Neuronal stem cell (in vitro differentiated cells): ENCODE measurements around the gene KCNT2.

Source experiments
- DNase-seq: peaks from one replicate; pipeline ENCODE4 v3.0.0-alpha.2; 2013; ENCODE audit warnings: low spot score
- H2AFZ ChIP-seq: one replicate; pipeline ENCODE4 v1.6.1; 2013; ENCODE audit warnings: mild to moderate bottlenecking, low read length, inconsistent platforms
- H2AK5ac ChIP-seq: 2 replicates; pipeline ENCODE4 v1.6.1; 2013; ENCODE audit warnings: low read depth, mild to moderate bottlenecking, inconsistent platforms, low read length, moderate library complexity, mixed read lengths
- H2BK120ac ChIP-seq: 2 replicates; pipeline ENCODE4 v1.6.1; 2013; ENCODE audit warnings: low read depth, mild to moderate bottlenecking, inconsistent platforms, low read length, moderate library complexity, mixed read lengths
- H2BK12ac ChIP-seq: one replicate; pipeline ENCODE4 v1.6.1; 2013; ENCODE audit warnings: low read length, inconsistent platforms
- H2BK15ac ChIP-seq: 2 replicates; pipeline ENCODE4 v1.6.1; 2013; ENCODE audit warnings: mild to moderate bottlenecking, low read length, inconsistent platforms, mixed read lengths
- H2BK5ac ChIP-seq: one replicate; pipeline ENCODE4 v1.6.1; 2013; ENCODE audit warnings: inconsistent platforms, mild to moderate bottlenecking, low read length, moderate library complexity
- H3K14ac ChIP-seq: one replicate; pipeline ENCODE4 v1.6.1; 2013; ENCODE audit warnings: low read length, inconsistent platforms
- H3K18ac ChIP-seq: 2 replicates; pipeline ENCODE4 v1.6.1; 2013; ENCODE audit warnings: low read length, inconsistent platforms
- H3K23ac ChIP-seq: 2 replicates; pipeline ENCODE4 v1.6.1; 2013; ENCODE audit warnings: low read depth, mild to moderate bottlenecking, mixed read lengths, low read length, inconsistent platforms; ENCODE audit not compliant: poor library complexity
- H3K27ac ChIP-seq: replicated peaks from 3 replicates; pipeline ENCODE4 v1.5.1; 2013; ENCODE audit warnings: low read length, inconsistent platforms
- H3K27me3 ChIP-seq, 3 experiments: 2 replicates each; pipeline ENCODE4 v1.6.1; 2013; ENCODE audit warnings: low read length in 3 of 3, mild to moderate bottlenecking in 2 of 3, inconsistent platforms in 1 of 3, low read depth in 1 of 3, mixed read lengths in 1 of 3, moderate library complexity in 1 of 3; ENCODE audit not compliant: control insufficient read depth in 3 of 3, insufficient read depth in 3 of 3
- H3K36me3 ChIP-seq, 2 donors: replicated peaks in 1 of 2; 2 replicates each; pipeline ENCODE4 v1.6.1; 2013; ENCODE audit warnings: low read length in 2 of 2; ENCODE audit not compliant: control insufficient read depth in 2 of 2, insufficient read depth in 2 of 2
- H3K4ac ChIP-seq: 2 replicates; pipeline ENCODE4 v1.6.1; 2013; ENCODE audit warnings: inconsistent platforms, mild to moderate bottlenecking, low read length, moderate library complexity
- H3K4me1 ChIP-seq, 2 donors: 1 replicate in 1 of 2; 2 replicates in 1 of 2; pipeline ENCODE4 v1.6.1; 2013; ENCODE audit warnings: low read length in 2 of 2, low read depth in 1 of 2; ENCODE audit not compliant: control insufficient read depth in 2 of 2, insufficient read depth in 1 of 2
- H3K4me2 ChIP-seq: one replicate; pipeline ENCODE4 v1.6.1; 2013; ENCODE audit warnings: mild to moderate bottlenecking, low read length, inconsistent platforms; ENCODE audit not compliant: insufficient read depth, poor library complexity, severe bottlenecking
- H3K4me3 ChIP-seq, 2 donors: 2 replicates each; pipeline ENCODE4 v1.5.1; 2013; ENCODE audit warnings: low read length in 2 of 2, mild to moderate bottlenecking in 2 of 2, inconsistent platforms in 1 of 2, moderate library complexity in 1 of 2
- H3K79me1 ChIP-seq: one replicate; pipeline ENCODE4 v1.6.1; 2013; ENCODE audit warnings: low read depth, mild to moderate bottlenecking, inconsistent platforms, low read length, moderate library complexity
- H3K9ac ChIP-seq: one replicate; pipeline ENCODE4 v1.6.1; 2013; ENCODE audit warnings: mild to moderate bottlenecking, low read depth, low read length, inconsistent platforms; ENCODE audit not compliant: poor library complexity
- H3K9me3 ChIP-seq, 2 donors: replicated peaks in 1 of 2; 2 replicates each; pipeline versions ENCODE3 to v1.6.1; 2013; ENCODE audit warnings: low read length in 2 of 2, mild to moderate bottlenecking in 2 of 2, inconsistent platforms in 1 of 2, low read depth in 1 of 2, mixed read lengths in 1 of 2, moderate library complexity in 1 of 2; ENCODE audit not compliant: control insufficient read depth in 2 of 2, insufficient read depth in 1 of 2
- H4K8ac ChIP-seq: one replicate; pipeline ENCODE4 v1.6.1; 2013; ENCODE audit warnings: low read depth, mild to moderate bottlenecking, inconsistent platforms, low read length, moderate library complexity
- H4K91ac ChIP-seq: one replicate; pipeline ENCODE4 v1.6.1; 2013; ENCODE audit warnings: low read length, low read depth, mild to moderate bottlenecking, inconsistent platforms; ENCODE audit not compliant: poor library complexity
- WGBS, 2 donors: extraction: QIAGEN DNeasy Blood & Tissue Kit; methylation state at CpG; one replicate each; pipeline ENCODE4 v1.1.7; 2013; ENCODE audit warnings: missing lambda C conversion rate in 2 of 2, mixed read lengths in 1 of 2; ENCODE audit not compliant: insufficient read length in 2 of 2, insufficient replicate concordance in 1 of 2; ENCODE audit errors: extremely low coverage in 2 of 2; 5-methylcytosine and 5-hydroxymethylcytosine counted together

Gene KCNT2

DNA sequence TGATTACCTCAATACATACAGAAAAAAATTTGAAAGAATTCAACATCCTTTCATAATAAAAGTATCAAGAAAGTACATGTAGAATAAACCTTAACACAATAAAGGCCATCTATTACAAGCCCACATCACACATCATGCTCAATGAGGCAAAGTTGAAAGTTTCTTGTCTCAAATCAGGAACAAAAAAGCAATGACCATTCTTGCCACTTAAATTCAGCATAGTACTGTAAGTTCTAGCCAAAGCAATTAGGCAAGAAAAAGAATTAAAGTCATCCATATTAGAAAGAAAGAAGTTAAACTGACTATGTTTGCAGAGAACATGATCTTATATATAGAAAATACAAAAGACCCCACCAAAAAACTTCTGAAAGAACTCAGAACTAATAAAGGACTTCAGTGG is 44.5 kb downstream of the KCNT2 start:
- no peak overlapping the region for H3K9ac ChIP-seq
- no peak overlapping the region for H3K23ac ChIP-seq
- H3K36me3 ChIP-seq, result peaks cover 0 to 5% of the 10 kb centered on the region in 2 donors
- H3K79me1 ChIP-seq, result peaks cover under 1% of the 10 kb centered on the region
- peaks cover 0 to 26% of the 10 kb centered on the region in 2 donors for H3K9me3 ChIP-seq
- H2BK12ac ChIP-seq, result no peak overlapping the region
- no peak overlapping the region for H2AFZ ChIP-seq
- H3K4ac ChIP-seq, result no peak overlapping the region
- no peaks in the 10 kb centered on the region for H3K4me1 ChIP-seq
- H3K14ac ChIP-seq, result no peak overlapping the region
- no peaks in the 10 kb centered on the region for H3K27me3 ChIP-seq
- H2AK5ac ChIP-seq, result no peak overlapping the region
- no peak overlapping the region for H2BK120ac ChIP-seq
- no peak overlapping the region for H3K4me2 ChIP-seq
- no peak overlapping the region for H4K8ac ChIP-seq
- no peak overlapping the region for H3K18ac ChIP-seq
- H2BK5ac ChIP-seq, result no peak overlapping the region
- H3K4me3 ChIP-seq, result no peak overlapping the region
- H2BK15ac ChIP-seq, result no peak overlapping the region
- no peak overlapping the region for H4K91ac ChIP-seq
- no peak overlapping the region for H3K27ac ChIP-seq
- no peak for DNase-seq

DNA sequence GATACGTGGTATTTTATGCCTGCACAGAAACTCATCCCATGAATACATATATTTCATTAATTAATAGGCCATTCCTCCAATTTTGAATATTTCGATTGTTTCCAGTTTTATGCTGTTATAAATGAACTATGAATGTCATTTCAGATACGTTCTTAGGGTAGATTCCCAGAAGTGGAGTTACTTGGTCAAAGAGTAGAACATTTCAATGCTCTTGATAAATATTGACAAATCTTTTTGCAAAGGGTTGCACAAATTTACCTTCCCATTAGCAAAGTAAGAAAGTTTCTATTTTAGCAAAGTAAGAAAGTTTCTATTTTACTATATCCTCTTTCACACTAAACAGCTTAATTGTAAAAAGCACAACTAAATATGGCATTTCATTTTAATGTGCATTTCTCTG is 48.9 kb downstream of the KCNT2 start:
- no peak overlapping the region for H2BK5ac ChIP-seq
- WGBS, 2 donors, result no CpG with 5 or more reads among the region's 3 CpGs

DNA sequence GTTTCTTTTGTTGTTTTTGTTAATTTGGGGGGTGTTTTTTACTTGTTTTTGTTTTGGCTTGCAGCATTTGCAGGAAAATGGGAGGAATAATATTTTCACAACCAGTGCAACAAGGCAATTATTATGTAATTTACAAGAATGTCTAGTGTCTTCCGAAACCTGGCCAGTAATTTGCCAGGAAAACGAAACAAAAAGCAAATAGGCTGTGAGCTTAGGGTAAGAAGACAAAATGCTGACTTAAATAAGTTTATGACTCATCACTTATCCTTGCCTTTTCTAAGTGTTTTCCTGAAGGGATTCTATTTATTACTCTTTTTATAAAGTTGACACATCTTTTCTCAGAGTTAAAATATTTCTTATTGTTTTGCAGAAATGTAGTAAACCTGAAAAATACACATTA is 49.8 kb downstream of the KCNT2 start:
- no peak overlapping the region for H3K27ac ChIP-seq

More for the DNA sequence above, 48.9 kb downstream of the KCNT2 start:
- no peak overlapping the region for H3K4ac ChIP-seq
- no peak overlapping the region for H2BK15ac ChIP-seq
- no peak overlapping the region for H3K27ac ChIP-seq
- no peak overlapping the region for H3K23ac ChIP-seq
- no peak overlapping the region for H2BK12ac ChIP-seq
- H2AK5ac ChIP-seq, result no peak overlapping the region
- no peak overlapping the region for H3K4me2 ChIP-seq
- no peak overlapping the region for H3K14ac ChIP-seq
- H4K8ac ChIP-seq, result no peak overlapping the region
- H2BK120ac ChIP-seq, result no peak overlapping the region
- no peak overlapping the region for H3K9ac ChIP-seq
- no peak overlapping the region for H3K4me3 ChIP-seq
- H3K4me1 ChIP-seq, result no peaks in the 10 kb centered on the region
- no peak for DNase-seq
- no peak overlapping the region for H4K91ac ChIP-seq
- no peaks in the 10 kb centered on the region for H3K27me3 ChIP-seq
- H3K9me3 ChIP-seq, result peaks cover 0 to 16% of the 10 kb centered on the region in 2 donors
- no peak overlapping the region for H2AFZ ChIP-seq
- no peaks in the 10 kb centered on the region for H3K36me3 ChIP-seq
- no peak overlapping the region for H3K18ac ChIP-seq
- no peaks in the 10 kb centered on the region for H3K79me1 ChIP-seq

DNA sequence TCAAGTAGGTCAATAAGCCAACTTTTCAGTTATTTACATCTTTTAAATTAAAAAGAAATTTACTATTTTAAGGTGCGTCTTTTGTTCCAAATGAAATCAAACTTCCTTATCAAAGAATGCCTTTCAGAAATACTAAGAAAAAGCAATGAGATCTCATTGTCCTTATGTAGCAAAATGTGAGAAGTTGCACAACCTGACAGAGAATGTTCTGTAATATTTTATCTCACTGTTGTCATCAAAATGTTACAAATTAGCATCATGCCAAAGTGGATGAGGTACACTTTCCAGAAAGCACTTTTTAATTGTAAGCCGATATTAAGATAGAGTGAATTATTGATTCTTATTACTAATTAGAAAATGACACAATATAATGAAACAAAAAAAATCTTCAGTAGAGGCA is 50.4 kb downstream of the KCNT2 start:
- H4K91ac ChIP-seq, result no peak overlapping the region
- no peak for DNase-seq
- H3K27ac ChIP-seq, result no peak overlapping the region
- no peaks in the 10 kb centered on the region for H3K79me1 ChIP-seq
- H3K4me1 ChIP-seq, result no peaks in the 10 kb centered on the region
- H3K9me3 ChIP-seq, result peaks cover 0 to 4% of the 10 kb centered on the region in 2 donors
- no peak overlapping the region for H4K8ac ChIP-seq
- no peak overlapping the region for H2BK5ac ChIP-seq
- H2AK5ac ChIP-seq, result no peak overlapping the region
- H3K36me3 ChIP-seq, result no peaks in the 10 kb centered on the region
- no peak overlapping the region for H2BK12ac ChIP-seq
- H3K18ac ChIP-seq, result no peak overlapping the region
- no peak overlapping the region for H3K4ac ChIP-seq
- H2AFZ ChIP-seq, result no peak overlapping the region
- WGBS, 2 donors, result no CpG with 5 or more reads among the region's 2 CpGs
- no peak overlapping the region for H3K23ac ChIP-seq
- no peak overlapping the region for H3K9ac ChIP-seq
- no peak overlapping the region for H2BK120ac ChIP-seq
- H3K4me2 ChIP-seq, result peak overlapping the region; percentile 11
- H2BK15ac ChIP-seq, result no peak overlapping the region
- no peak overlapping the region for H3K14ac ChIP-seq
- H3K4me3 ChIP-seq, result no peak overlapping the region
- no peaks in the 10 kb centered on the region for H3K27me3 ChIP-seq

More for the DNA sequence above, 49.8 kb downstream of the KCNT2 start:
- Histone ChIP-seq H3K27me3 (no peaks in the 10 kb centered on the region), H2AK5ac (no peak overlapping the region), H3K18ac (no peak overlapping the region), H3K9ac (no peak overlapping the region), H3K9me3 (peaks cover 0 to 8% of the 10 kb centered on the region in 2 donors), H3K4me3 (no peak overlapping the region), H3K4me1 (no peaks in the 10 kb centered on the region), H2BK12ac (no peak overlapping the region), H2BK120ac (no peak overlapping the region), H2BK5ac (no peak overlapping the region), H4K8ac (no peak overlapping the region), H3K36me3 (no peaks in the 10 kb centered on the region), H3K79me1 (no peaks in the 10 kb centered on the region), H2AFZ (no peak overlapping the region), H2BK15ac (no peak overlapping the region), H3K14ac (no peak overlapping the region), H3K23ac (no peak overlapping the region), H3K4me2 (no peak overlapping the region), H4K91ac (no peak overlapping the region), H3K4ac (no peak overlapping the region)
- DNase-seq, result no peak
- WGBS, 2 donors, result no CpG with 5 or more reads among the region's 2 CpGs
